Measurements from ENCODE around the gene CACNA1B. TPM values are rescaled to one million over a fixed set of nuclear protein-coding genes. Genes with fewer than 3 reads are reported as not detected.

CACNA1B gene
- total RNA-seq, 4 donors from 2014 or later: 0.13 to 0.42 (median 0.31) TPM

- 93% methylated on average over 17 of the region's 22 CpGs for WGBS
- no peak overlapping the region for H3K4me3 ChIP-seq
- intact Hi-C loops (cut with DNase I): no loop called here
These were observed 108.9 kb downstream of the CACNA1B start for GRCh38 chr9:137986268-137987099.

DNA sequence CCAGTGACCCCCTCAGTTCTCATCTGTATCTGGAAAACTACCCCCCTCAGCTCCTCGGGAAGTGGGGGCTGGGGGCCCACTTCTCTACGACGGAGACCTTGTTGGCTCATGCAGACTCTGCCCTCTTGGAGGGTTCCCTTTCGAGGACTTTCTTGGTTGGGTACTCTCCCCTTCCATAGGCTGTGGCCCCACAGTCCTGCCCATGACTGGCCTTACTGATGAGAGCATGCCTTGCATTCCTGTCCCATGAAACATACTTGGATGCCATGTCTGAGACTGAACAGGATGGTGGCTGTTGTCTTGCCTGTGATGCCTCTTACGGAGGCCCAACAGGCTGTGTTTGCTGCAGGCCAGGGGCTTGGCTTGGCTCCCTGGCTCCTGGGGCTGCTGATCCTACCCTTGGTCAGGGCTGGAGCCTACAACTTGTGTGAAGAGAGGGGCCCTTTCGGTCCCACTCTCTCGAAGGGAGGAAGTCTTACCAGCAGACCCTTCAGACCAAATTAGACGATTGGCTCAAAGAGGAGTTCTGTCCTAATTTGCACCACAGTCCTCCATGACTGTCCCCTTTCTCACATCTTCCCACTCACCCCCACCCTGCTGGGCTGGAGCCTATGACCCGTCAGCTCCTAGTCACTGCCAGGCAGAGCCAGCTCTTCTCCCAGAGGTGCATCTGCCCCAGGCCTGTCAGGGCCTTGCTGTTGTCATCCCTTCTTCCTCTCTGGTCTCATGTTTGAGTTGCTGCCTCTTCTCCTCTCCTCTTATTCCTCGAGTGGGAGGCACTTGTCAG, 109.9 kb downstream of the CACNA1B start:
- H3K4me1 ChIP-seq: no peaks in the 10 kb centered on the region
- WGBS: 89% methylated on average over 9 of the region's 10 CpGs
- no peaks in the 10 kb centered on the region for H3K36me3 ChIP-seq
- TF ChIP-seq EP300 (IDR thresholded peaks at IDR 0.05) (no peak), CTCF (IDR thresholded peaks at IDR 0.05) (no peak), POLR2AphosphoS5 (IDR thresholded peaks at IDR 0.05) (no peak), POLR2A (IDR thresholded peaks at IDR 0.05; ENCODE audit: low read depth) (no peak)
- no peak for DNase-seq (ENCODE audit: extremely low spot score)
- H3K4me3 ChIP-seq: no peak overlapping the region
- H3K27me3 ChIP-seq: peaks cover 0 to 51% (median 0%) of the 10 kb centered on the region in 4 donors
- intact Hi-C loops (cut with DNase I): no loop called here
- no peaks in the 10 kb centered on the region for H3K9me3 ChIP-seq
- no peak overlapping the region for H3K27ac ChIP-seq (replicated peaks in 1 of 4)

More at GRCh38 chr9:137986268-137987099, 108.9 kb downstream of the CACNA1B start:
- TF ChIP-seq CTCF (IDR thresholded peaks at IDR 0.05) (no peak), POLR2A (IDR thresholded peaks at IDR 0.05; ENCODE audit: low read depth) (no peak), EP300 (IDR thresholded peaks at IDR 0.05) (no peak), POLR2AphosphoS5 (IDR thresholded peaks at IDR 0.05) (no peak)
- Histone ChIP-seq H3K9me3 (no peaks in the 10 kb centered on the region), H3K27ac (replicated peaks in 1 of 4) (no peak overlapping the region), H3K4me1 (no peaks in the 10 kb centered on the region), H3K36me3 (no peaks in the 10 kb centered on the region), H3K27me3 (peaks cover 0 to 51% (median 0%) of the 10 kb centered on the region in 4 donors)
- no peak for DNase-seq (ENCODE audit: extremely low spot score)

DNA sequence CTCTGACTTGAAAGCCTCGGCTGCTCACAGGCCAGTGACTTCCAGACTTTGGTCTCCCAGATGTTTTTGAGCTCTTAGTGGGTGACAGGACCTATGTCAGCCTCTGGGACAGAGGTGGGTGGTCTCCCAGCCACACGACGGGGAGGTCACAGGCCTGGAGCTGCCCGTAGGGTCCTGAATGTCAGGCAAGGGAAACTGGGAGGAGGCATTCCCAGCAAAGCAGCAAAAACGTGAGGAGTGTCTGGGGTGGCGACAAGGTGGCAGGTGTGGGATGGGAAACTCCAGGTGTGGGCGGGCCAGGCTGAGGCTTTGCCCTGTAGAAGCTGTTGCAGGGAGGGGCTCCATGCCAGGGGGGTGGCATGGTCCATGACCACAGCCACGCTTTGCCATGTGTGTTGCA, 110.5 kb downstream of the CACNA1B start:
- peaks cover 0 to 51% (median 0%) of the 10 kb centered on the region in 4 donors for H3K27me3 ChIP-seq
- no peak for TF ChIP-seq POLR2AphosphoS5 (IDR thresholded peaks at IDR 0.05)
- no peak for DNase-seq (ENCODE audit: extremely low spot score)

GRCh38 chr9:137988701-137989100, 111.1 kb downstream of the CACNA1B start:
- no peaks in the 10 kb centered on the region for H3K36me3 ChIP-seq
- no peak overlapping the region for H3K4me3 ChIP-seq
- no peaks in the 10 kb centered on the region for H3K4me1 ChIP-seq
- 95% methylated on average over 1 of the region's 1 CpG for WGBS
- no peak for DNase-seq (ENCODE audit: extremely low spot score)
- no peaks in the 10 kb centered on the region for H3K9me3 ChIP-seq
- H3K27me3 ChIP-seq: peaks cover 0 to 51% (median 0%) of the 10 kb centered on the region in 4 donors
- intact Hi-C loops (cut with DNase I): no loop called here
- no peak overlapping the region for H3K27ac ChIP-seq (replicated peaks in 1 of 4)
- TF ChIP-seq POLR2AphosphoS5 (IDR thresholded peaks at IDR 0.05) (no peak), EP300 (IDR thresholded peaks at IDR 0.05) (no peak), CTCF (IDR thresholded peaks at IDR 0.05) (no peak), POLR2A (IDR thresholded peaks at IDR 0.05; ENCODE audit: low read depth) (no peak)

More for the DNA sequence above, 110.5 kb downstream of the CACNA1B start:
- WGBS: 77% methylated on average over 8 of the region's 8 CpGs
- Histone ChIP-seq H3K27ac (replicated peaks in 1 of 4) (no peak overlapping the region), H3K4me1 (no peaks in the 10 kb centered on the region), H3K9me3 (no peaks in the 10 kb centered on the region), H3K4me3 (no peak overlapping the region), H3K36me3 (no peaks in the 10 kb centered on the region)
- intact Hi-C loops (cut with DNase I): no loop called here

DNA sequence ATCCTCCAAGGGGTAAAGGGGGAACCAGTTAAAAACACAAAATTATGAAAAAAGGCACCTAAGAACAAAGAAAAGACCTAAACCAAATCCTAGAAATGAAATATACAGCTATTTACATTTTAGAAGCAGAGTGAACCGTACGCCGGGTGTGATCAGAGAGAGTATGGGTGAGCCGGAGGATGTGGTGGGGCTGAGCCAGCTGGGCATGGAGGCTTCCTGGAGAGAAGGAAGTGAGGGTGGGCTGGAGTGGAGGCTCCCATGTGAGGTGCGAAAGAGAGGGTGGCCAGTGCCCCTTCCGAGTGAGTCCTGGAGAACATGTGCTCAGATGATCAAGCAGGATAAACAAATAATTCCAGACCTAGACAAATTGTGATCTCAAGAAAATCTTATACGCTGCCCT, 111.6 kb downstream of the CACNA1B start:
- no peaks in the 10 kb centered on the region for H3K36me3 ChIP-seq
- no peaks in the 10 kb centered on the region for H3K4me1 ChIP-seq
- no peak overlapping the region for H3K27ac ChIP-seq (replicated peaks in 1 of 4)
- DNase-seq (ENCODE audit: extremely low spot score): no peak
- H3K27me3 ChIP-seq: peaks cover 0 to 47% (median 0%) of the 10 kb centered on the region in 4 donors
- intact Hi-C loops (cut with DNase I): no loop called here
- TF ChIP-seq POLR2AphosphoS5 (IDR thresholded peaks at IDR 0.05) (no peak), CTCF (IDR thresholded peaks at IDR 0.05) (no peak), POLR2A (IDR thresholded peaks at IDR 0.05; ENCODE audit: low read depth) (no peak), EP300 (IDR thresholded peaks at IDR 0.05) (no peak)
- WGBS: 86% methylated on average over 7 of the region's 7 CpGs
- no peak overlapping the region for H3K4me3 ChIP-seq
- H3K9me3 ChIP-seq: no peaks in the 10 kb centered on the region

All from esophagus muscularis mucosa (tissue), 4 donors.